ENCODE data around the gene ALPL.

DNA sequence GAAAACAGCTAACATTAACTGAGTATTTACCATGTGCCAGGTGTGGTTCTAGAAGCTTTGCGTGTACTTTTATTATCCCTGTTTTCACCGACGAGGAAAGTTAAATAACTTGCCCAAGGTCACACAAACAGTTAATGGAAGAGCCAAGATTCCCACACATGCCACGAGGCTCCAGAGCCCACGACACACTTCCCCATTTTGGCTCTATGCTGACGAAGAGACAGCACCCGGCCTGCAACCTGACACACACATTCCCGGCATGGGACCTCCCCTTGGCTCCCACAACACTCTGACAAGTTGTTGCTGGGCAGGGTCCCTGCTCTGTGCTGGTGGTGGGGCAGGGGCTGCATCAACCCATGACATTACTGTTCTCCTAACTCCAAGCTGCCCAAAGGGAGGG lies 107.1 kb downstream of the ALPL start:
- TF ChIP-seq POLR2A (IDR thresholded peaks at IDR 0.05), result no peak
- TF ChIP-seq, protein P1, sequence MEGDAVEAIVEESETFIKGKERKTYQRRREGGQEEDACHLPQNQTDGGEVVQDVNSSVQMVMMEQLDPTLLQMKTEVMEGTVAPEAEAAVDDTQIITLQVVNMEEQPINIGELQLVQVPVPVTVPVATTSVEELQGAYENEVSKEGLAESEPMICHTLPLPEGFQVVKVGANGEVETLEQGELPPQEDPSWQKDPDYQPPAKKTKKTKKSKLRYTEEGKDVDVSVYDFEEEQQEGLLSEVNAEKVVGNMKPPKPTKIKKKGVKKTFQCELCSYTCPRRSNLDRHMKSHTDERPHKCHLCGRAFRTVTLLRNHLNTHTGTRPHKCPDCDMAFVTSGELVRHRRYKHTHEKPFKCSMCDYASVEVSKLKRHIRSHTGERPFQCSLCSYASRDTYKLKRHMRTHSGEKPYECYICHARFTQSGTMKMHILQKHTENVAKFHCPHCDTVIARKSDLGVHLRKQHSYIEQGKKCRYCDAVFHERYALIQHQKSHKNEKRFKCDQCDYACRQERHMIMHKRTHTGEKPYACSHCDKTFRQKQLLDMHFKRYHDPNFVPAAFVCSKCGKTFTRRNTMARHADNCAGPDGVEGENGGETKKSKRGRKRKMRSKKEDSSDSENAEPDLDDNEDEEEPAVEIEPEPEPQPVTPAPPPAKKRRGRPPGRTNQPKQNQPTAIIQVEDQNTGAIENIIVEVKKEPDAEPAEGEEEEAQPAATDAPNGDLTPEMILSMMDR (IDR thresholded peaks at IDR 0.05), result no peak

Data from uterus (tissue), 2 donors.